Measurements from ENCODE around the gene SYNRG.
A peak's percentile ranks its signal among the peaks of the same experiment; 100 is the strongest.
"Not testable (repeated sequence)": the region's sequence is repeated elsewhere in the genome, so short reads cannot be mapped to it uniquely, and the experiment has no call there.

Gene SYNRG

GRCh38 chr17:37609170-37610040 is at the start of gene SYNRG:
Gene SYNRG, minus strand, starts transcription at chr17:37609418. Its CDS starts 63 bp downstream, at chr17:37609355.
- no peaks in the 10 kb centered on the region for H3K9me3 ChIP-seq (ENCODE audit: control insufficient read depth, insufficient read depth, low read length)

GRCh38 chr17:37657202-37657601 is 48.0 kb upstream of the SYNRG start:
- Histone ChIP-seq H3K4me1 (ENCODE audit: insufficient read depth, low read length) (peaks cover 10% of the 10 kb centered on the region), H3K36me3 (ENCODE audit: insufficient read depth, low read length) (no peaks in the 10 kb centered on the region), H3K9ac (ENCODE audit: low read depth, low read length) (no peak overlapping the region), H3K9me3 (ENCODE audit: control insufficient read depth, insufficient read depth, low read length) (no peaks in the 10 kb centered on the region)

More at GRCh38 chr17:37609170-37610040, at the start of gene SYNRG:
- Histone ChIP-seq H3K36me3 (ENCODE audit: insufficient read depth, low read length) (peaks cover 8% of the 10 kb centered on the region; the same call in 1 of the 2 replicates), H3K4me1 (ENCODE audit: insufficient read depth, low read length) (no peaks in the 10 kb centered on the region), H3K9ac (ENCODE audit: low read depth, low read length) (peak within 1 kb of the TSS; percentile 92)

GRCh38 chr17:37651849-37652248 is 42.6 kb upstream of the SYNRG start:
- no peaks in the 10 kb centered on the region for H3K4me1 ChIP-seq (ENCODE audit: insufficient read depth, low read length)
- no peaks in the 10 kb centered on the region for H3K36me3 ChIP-seq (ENCODE audit: insufficient read depth, low read length)
- H3K9me3 ChIP-seq (ENCODE audit: control insufficient read depth, insufficient read depth, low read length): no peaks in the 10 kb centered on the region
- H3K9ac ChIP-seq (ENCODE audit: low read depth, low read length): no peak overlapping the region

DNA sequence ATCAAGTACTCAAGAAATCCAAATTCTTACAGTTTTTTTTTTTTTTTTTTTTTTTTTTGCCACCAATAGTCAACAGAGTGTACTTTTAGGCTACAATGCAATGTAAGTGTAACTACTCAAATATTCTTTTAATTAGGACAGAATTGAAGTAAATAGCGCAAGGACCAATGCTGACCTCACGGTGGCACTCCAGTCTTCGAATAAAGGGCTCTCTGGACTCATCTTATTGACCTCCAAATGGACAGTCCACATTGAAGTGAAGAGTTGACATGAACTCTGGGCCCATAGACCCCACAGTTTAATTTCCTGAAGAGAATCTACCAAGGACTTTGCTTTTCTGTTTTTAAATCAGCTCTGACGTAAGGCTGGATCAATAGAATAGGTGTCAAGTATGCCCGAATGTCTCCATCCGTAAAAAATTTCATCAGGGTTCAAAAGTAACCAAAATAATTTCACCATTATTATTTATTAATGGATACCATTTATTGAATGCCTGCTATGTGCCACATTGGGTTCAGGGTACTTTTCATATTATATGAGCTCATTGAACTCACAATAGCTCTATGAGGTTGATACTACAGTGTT is 41.3 kb upstream of the SYNRG start:
- Histone ChIP-seq H3K4me1 (ENCODE audit: insufficient read depth, low read length) (no peaks in the 10 kb centered on the region), H3K36me3 (ENCODE audit: insufficient read depth, low read length) (no peaks in the 10 kb centered on the region), H3K9me3 (ENCODE audit: control insufficient read depth, insufficient read depth, low read length) (no peaks in the 10 kb centered on the region), H3K9ac (ENCODE audit: low read depth, low read length) (no peak overlapping the region)

DNA sequence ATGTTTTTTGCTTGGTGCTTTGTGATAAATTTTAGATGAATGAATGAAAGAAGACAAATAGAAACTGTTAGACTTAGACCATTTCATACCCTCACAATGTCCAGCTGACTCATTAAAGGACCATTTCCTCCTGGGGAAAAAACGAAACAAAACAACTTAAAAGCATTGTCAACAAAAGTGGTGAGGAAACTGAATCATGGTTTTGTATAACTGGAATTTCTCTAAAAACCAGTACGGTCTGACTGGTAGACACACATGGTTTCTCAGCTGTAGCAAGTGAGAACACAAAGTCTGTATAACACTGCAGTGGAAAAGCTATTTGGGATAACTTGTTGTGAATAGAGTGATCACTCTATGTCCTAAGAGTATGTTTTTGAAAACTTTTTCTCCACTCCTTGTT is 39.3 kb upstream of the SYNRG start:
- no peaks in the 10 kb centered on the region for H3K9me3 ChIP-seq (ENCODE audit: control insufficient read depth, insufficient read depth, low read length)
- no peaks in the 10 kb centered on the region for H3K4me1 ChIP-seq (ENCODE audit: insufficient read depth, low read length)
- no peaks in the 10 kb centered on the region for H3K36me3 ChIP-seq (ENCODE audit: insufficient read depth, low read length)
- H3K9ac ChIP-seq (ENCODE audit: low read depth, low read length): no peak overlapping the region

- Histone ChIP-seq H3K36me3 (ENCODE audit: insufficient read depth, low read length) (no peaks in the 10 kb centered on the region), H3K4me1 (ENCODE audit: insufficient read depth, low read length) (no peaks in the 10 kb centered on the region), H3K9me3 (ENCODE audit: control insufficient read depth, insufficient read depth, low read length) (no peaks in the 10 kb centered on the region), H3K9ac (ENCODE audit: low read depth, low read length) (no peak overlapping the region)
Observed at GRCh38 chr17:37647856-37648255, 38.6 kb upstream of the SYNRG start.

GRCh38 chr17:37643869-37644268 is 34.7 kb upstream of the SYNRG start:
- Histone ChIP-seq H3K9me3 (ENCODE audit: control insufficient read depth, insufficient read depth, low read length) (no peaks in the 10 kb centered on the region), H3K9ac (ENCODE audit: low read depth, low read length) (peak overlapping the region; percentile 72), H3K36me3 (ENCODE audit: insufficient read depth, low read length) (peaks cover 4% of the 10 kb centered on the region), H3K4me1 (ENCODE audit: insufficient read depth, low read length) (no peaks in the 10 kb centered on the region)

GRCh38 chr17:37643118-37643766 is 34.0 kb upstream of the SYNRG start, which contains the start of gene DDX52:
Gene DDX52, minus strand, starts transcription at chr17:37643446. Its CDS starts 26 bp downstream, at chr17:37643420.
- peak within 1 kb of the TSS; percentile 72 for H3K9ac ChIP-seq (ENCODE audit: low read depth, low read length)
- no peaks in the 10 kb centered on the region for H3K4me1 ChIP-seq (ENCODE audit: insufficient read depth, low read length)
- H3K36me3 ChIP-seq (ENCODE audit: insufficient read depth, low read length): peaks cover 4% of the 10 kb centered on the region
- no peaks in the 10 kb centered on the region for H3K9me3 ChIP-seq (ENCODE audit: control insufficient read depth, insufficient read depth, low read length)

- Histone ChIP-seq H3K9me3 (ENCODE audit: control insufficient read depth, insufficient read depth, low read length) (no peaks in the 10 kb centered on the region), H3K9ac (ENCODE audit: low read depth, low read length) (peak overlapping the region; percentile 72), H3K4me1 (ENCODE audit: insufficient read depth, low read length) (no peaks in the 10 kb centered on the region), H3K36me3 (ENCODE audit: insufficient read depth, low read length) (peaks cover 8% of the 10 kb centered on the region)
Observed at GRCh38 chr17:37642681-37643080, 33.5 kb upstream of the SYNRG start.

- Histone ChIP-seq H3K4me1 (ENCODE audit: insufficient read depth, low read length) (no peaks in the 10 kb centered on the region), H3K9ac (ENCODE audit: low read depth, low read length) (no peak overlapping the region), H3K36me3 (ENCODE audit: insufficient read depth, low read length) (peaks cover 13% of the 10 kb centered on the region), H3K9me3 (ENCODE audit: control insufficient read depth, insufficient read depth, low read length) (no peaks in the 10 kb centered on the region)
Observed at GRCh38 chr17:37640015-37640414, 30.8 kb upstream of the SYNRG start.

- Histone ChIP-seq H3K4me1 (ENCODE audit: insufficient read depth, low read length) (no peaks in the 10 kb centered on the region), H3K36me3 (ENCODE audit: insufficient read depth, low read length) (peaks cover 13% of the 10 kb centered on the region), H3K9ac (ENCODE audit: low read depth, low read length) (no peak overlapping the region), H3K9me3 (ENCODE audit: control insufficient read depth, insufficient read depth, low read length) (no peaks in the 10 kb centered on the region)
Observed at GRCh38 chr17:37637956-37638355, 28.7 kb upstream of the SYNRG start.

DNA sequence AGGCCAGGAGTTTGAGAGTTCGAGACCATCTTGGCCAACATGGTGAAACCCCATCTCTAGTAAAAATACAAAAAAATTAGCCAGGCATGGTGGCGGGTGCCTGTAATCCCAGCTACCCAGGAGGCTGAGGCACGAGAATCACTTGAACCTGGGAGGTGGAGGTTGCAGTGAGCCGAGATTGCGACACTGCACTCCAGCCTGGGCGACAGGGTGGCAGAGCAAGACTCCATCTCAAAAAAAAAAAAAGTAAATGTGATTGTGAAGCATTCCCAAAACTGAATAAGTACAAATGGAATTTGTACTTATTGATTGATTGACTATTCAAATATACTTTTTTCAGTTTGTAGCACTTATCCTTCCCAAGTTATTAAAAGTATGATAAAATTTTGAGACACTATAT is 7.2 kb upstream of the SYNRG start:
- H3K4me1 ChIP-seq (ENCODE audit: insufficient read depth, low read length); H3K9ac ChIP-seq (ENCODE audit: low read depth, low read length); H3K9me3 ChIP-seq (ENCODE audit: control insufficient read depth, insufficient read depth, low read length); H3K36me3 ChIP-seq (ENCODE audit: insufficient read depth, low read length): not testable (repeated sequence)

- no peaks in the 10 kb centered on the region for H3K4me1 ChIP-seq (ENCODE audit: insufficient read depth, low read length)
- no peaks in the 10 kb centered on the region for H3K9me3 ChIP-seq (ENCODE audit: control insufficient read depth, insufficient read depth, low read length)
- H3K9ac ChIP-seq (ENCODE audit: low read depth, low read length): no peak overlapping the region
- H3K36me3 ChIP-seq (ENCODE audit: insufficient read depth, low read length): peaks cover 9% of the 10 kb centered on the region; the same call in 1 of the 2 replicates
Observed at GRCh38 chr17:37614823-37615222, 5.6 kb upstream of the SYNRG start.

GRCh38 chr17:37614391-37614790 is 5.2 kb upstream of the SYNRG start:
- Histone ChIP-seq H3K4me1 (ENCODE audit: insufficient read depth, low read length) (no peaks in the 10 kb centered on the region), H3K9ac (ENCODE audit: low read depth, low read length) (no peak overlapping the region), H3K36me3 (ENCODE audit: insufficient read depth, low read length) (peaks cover 9% of the 10 kb centered on the region; the same call in 1 of the 2 replicates), H3K9me3 (ENCODE audit: control insufficient read depth, insufficient read depth, low read length) (no peaks in the 10 kb centered on the region)
